ENCODE results near the gene ZNF23.

Gene ZNF23

GRCh38 chr16:71429581-71429980, 32.5 kb downstream of the ZNF23 start:
- Histone ChIP-seq H3K9me3 (ENCODE audit: control insufficient read depth, low read length) (no peaks in the 10 kb centered on the region), H3K36me3 (ENCODE audit: control insufficient read depth, insufficient read depth, low read length) (no peaks in the 10 kb centered on the region), H3K4me1 (ENCODE audit: control insufficient read depth, insufficient read depth, low read length) (no peaks in the 10 kb centered on the region), H3K27ac (ENCODE audit: insufficient read depth, low read depth, low read length, poor library complexity, severe bottlenecking) (no peak overlapping the region), H3K4me3 (ENCODE audit: insufficient read depth, low read depth, low read length) (no peak overlapping the region), H3K27me3 (ENCODE audit: control insufficient read depth, insufficient read depth, low read length, poor library complexity, severe bottlenecking) (peaks cover 36% of the 10 kb centered on the region)
- WGBS, 2 experiments, result 78 to 85% methylated on average over 3 of the region's 3 CpGs

GRCh38 chr16:71428883-71429282, 33.2 kb downstream of the ZNF23 start:
- WGBS, 2 experiments, result 90 to 91% methylated on average over 2 of the region's 2 CpGs
- Histone ChIP-seq H3K36me3 (ENCODE audit: control insufficient read depth, insufficient read depth, low read length) (no peaks in the 10 kb centered on the region), H3K4me3 (ENCODE audit: insufficient read depth, low read depth, low read length) (no peak overlapping the region), H3K9me3 (ENCODE audit: control insufficient read depth, low read length) (no peaks in the 10 kb centered on the region), H3K27ac (ENCODE audit: insufficient read depth, low read depth, low read length, poor library complexity, severe bottlenecking) (no peak overlapping the region), H3K27me3 (ENCODE audit: control insufficient read depth, insufficient read depth, low read length, poor library complexity, severe bottlenecking) (peaks cover 42% of the 10 kb centered on the region), H3K4me1 (ENCODE audit: control insufficient read depth, insufficient read depth, low read length) (no peaks in the 10 kb centered on the region)

DNA sequence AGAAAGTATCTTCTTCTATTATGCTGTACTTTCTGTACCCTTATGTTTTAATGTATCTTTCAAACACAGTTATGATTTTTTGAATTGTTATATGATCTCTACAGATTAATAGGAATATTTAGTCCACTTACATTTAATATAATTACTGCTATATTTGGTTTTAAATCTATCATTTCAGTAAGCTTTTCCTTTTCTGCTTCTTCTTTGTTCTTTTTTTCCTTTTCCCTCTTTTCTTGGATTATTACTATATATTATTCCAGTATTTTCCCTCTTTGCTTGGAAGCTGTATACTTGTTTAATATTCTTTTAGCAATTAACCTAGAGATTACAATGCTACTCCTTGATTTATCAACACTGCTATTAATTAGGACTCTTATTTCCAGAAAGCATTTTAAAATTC, 33.7 kb downstream of the ZNF23 start:
- Histone ChIP-seq H3K4me3 (ENCODE audit: insufficient read depth, low read depth, low read length) (no peak overlapping the region), H3K27me3 (ENCODE audit: control insufficient read depth, insufficient read depth, low read length, poor library complexity, severe bottlenecking) (peaks cover 42% of the 10 kb centered on the region), H3K9me3 (ENCODE audit: control insufficient read depth, low read length) (no peaks in the 10 kb centered on the region), H3K36me3 (ENCODE audit: control insufficient read depth, insufficient read depth, low read length) (no peaks in the 10 kb centered on the region), H3K4me1 (ENCODE audit: control insufficient read depth, insufficient read depth, low read length) (no peaks in the 10 kb centered on the region), H3K27ac (ENCODE audit: insufficient read depth, low read depth, low read length, poor library complexity, severe bottlenecking) (no peak overlapping the region)

DNA sequence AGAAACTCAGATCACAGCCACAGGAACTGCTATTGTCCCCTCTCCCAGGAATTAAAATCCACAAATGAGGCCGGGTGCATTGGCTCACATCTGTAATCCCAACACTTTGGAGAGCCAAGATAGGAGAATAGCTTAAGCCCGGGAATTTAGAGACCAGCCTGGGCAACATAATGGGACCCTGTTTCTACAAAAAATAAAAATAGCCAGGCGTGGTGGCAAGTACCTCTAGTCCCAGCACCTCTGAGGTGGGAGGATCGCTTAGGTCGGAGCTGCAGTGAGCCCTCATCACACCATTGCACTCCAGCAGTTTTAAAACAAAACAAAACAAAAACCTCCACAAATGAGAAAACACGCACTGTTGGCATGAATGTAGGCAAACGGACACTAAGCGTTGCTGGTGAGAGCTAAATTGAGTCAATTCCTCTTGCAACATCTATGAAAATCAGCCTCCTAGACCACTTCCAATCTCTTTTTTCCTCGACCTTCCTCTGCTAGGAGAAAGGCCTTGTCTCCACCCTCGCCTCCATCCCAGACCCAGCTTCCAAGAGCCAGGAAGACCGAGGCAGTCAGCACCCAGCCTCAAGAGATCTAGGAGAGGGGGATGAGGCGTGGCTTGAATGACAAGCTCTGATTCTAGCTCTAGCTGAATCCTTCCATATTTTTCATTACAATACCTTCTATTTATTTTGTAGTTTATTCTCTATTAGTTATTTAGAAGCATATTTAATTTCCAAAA, 35.0 kb downstream of the ZNF23 start:
- Histone ChIP-seq H3K9me3 (ENCODE audit: control insufficient read depth, low read length) (no peaks in the 10 kb centered on the region), H3K36me3 (ENCODE audit: control insufficient read depth, insufficient read depth, low read length) (no peaks in the 10 kb centered on the region), H3K4me1 (ENCODE audit: control insufficient read depth, insufficient read depth, low read length) (no peaks in the 10 kb centered on the region), H3K27me3 (ENCODE audit: control insufficient read depth, insufficient read depth, low read length, poor library complexity, severe bottlenecking) (peaks cover 42% of the 10 kb centered on the region), H3K4me3 (ENCODE audit: insufficient read depth, low read depth, low read length) (no peak overlapping the region), H3K27ac (ENCODE audit: insufficient read depth, low read depth, low read length, poor library complexity, severe bottlenecking) (no peak overlapping the region)
- 64 to 67% methylated on average over 11 of the region's 12 CpGs for WGBS, 2 experiments

GRCh38 chr16:71426069-71426879, 35.8 kb downstream of the ZNF23 start:
- Histone ChIP-seq H3K9me3 (ENCODE audit: control insufficient read depth, low read length) (no peaks in the 10 kb centered on the region), H3K36me3 (ENCODE audit: control insufficient read depth, insufficient read depth, low read length) (no peaks in the 10 kb centered on the region), H3K4me3 (ENCODE audit: insufficient read depth, low read depth, low read length) (peak overlapping the region; percentile 76), H3K27me3 (ENCODE audit: control insufficient read depth, insufficient read depth, low read length, poor library complexity, severe bottlenecking) (peaks cover 42% of the 10 kb centered on the region), H3K4me1 (ENCODE audit: control insufficient read depth, insufficient read depth, low read length) (no peaks in the 10 kb centered on the region), H3K27ac (ENCODE audit: insufficient read depth, low read depth, low read length, poor library complexity, severe bottlenecking) (no peak overlapping the region)
- WGBS, 2 experiments, result 1% methylated on average over 48 of the region's 48 CpGs

- peaks cover 42% of the 10 kb centered on the region for H3K27me3 ChIP-seq (ENCODE audit: control insufficient read depth, insufficient read depth, low read length, poor library complexity, severe bottlenecking)
- H3K9me3 ChIP-seq (ENCODE audit: control insufficient read depth, low read length), result no peaks in the 10 kb centered on the region
- no peak overlapping the region for H3K27ac ChIP-seq (ENCODE audit: insufficient read depth, low read depth, low read length, poor library complexity, severe bottlenecking)
- WGBS, 2 experiments, result 4 to 5% methylated on average over 18 of the region's 18 CpGs
- H3K36me3 ChIP-seq (ENCODE audit: control insufficient read depth, insufficient read depth, low read length), result no peaks in the 10 kb centered on the region
- peak overlapping the region; percentile 76 for H3K4me3 ChIP-seq (ENCODE audit: insufficient read depth, low read depth, low read length)
- H3K4me1 ChIP-seq (ENCODE audit: control insufficient read depth, insufficient read depth, low read length), result no peaks in the 10 kb centered on the region
Measured at GRCh38 chr16:71425746-71426068, 36.3 kb downstream of the ZNF23 start.

- 77% methylated on average over 6 of the region's 6 CpGs for WGBS, 2 experiments
- no peak overlapping the region for H3K4me3 ChIP-seq (ENCODE audit: insufficient read depth, low read depth, low read length)
- H3K9me3 ChIP-seq (ENCODE audit: control insufficient read depth, low read length), result no peaks in the 10 kb centered on the region
Measured at GRCh38 chr16:71424626-71425025, 37.4 kb downstream of the ZNF23 start.

DNA sequence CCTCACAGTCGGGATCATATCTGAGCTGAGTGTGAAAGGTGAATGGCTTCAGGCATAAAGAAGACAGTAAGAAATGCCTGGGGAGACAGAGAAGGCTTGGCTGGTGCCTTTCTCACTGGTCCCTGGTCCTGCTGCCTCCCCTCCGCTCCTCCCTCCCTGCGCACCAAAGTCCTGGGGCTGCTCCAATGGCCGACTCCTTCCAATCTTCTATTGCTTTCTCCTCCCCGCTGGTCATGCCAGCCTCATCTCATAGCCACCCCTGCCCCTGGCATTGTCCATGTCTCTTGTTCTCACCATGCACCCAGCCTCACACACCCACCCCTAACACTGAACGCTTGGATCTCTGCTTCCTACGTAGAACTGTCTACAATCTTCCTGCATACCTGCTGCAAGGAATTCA, 38.2 kb downstream of the ZNF23 start:
- no peaks in the 10 kb centered on the region for H3K36me3 ChIP-seq (ENCODE audit: control insufficient read depth, insufficient read depth, low read length)
- WGBS, 2 experiments, result 88 to 90% methylated on average over 7 of the region's 7 CpGs
- H3K4me3 ChIP-seq (ENCODE audit: insufficient read depth, low read depth, low read length), result no peak overlapping the region
- H3K27me3 ChIP-seq (ENCODE audit: control insufficient read depth, insufficient read depth, low read length, poor library complexity, severe bottlenecking), result peaks cover 34% of the 10 kb centered on the region
- no peak overlapping the region for H3K27ac ChIP-seq (ENCODE audit: insufficient read depth, low read depth, low read length, poor library complexity, severe bottlenecking)
- no peaks in the 10 kb centered on the region for H3K4me1 ChIP-seq (ENCODE audit: control insufficient read depth, insufficient read depth, low read length)
- no peaks in the 10 kb centered on the region for H3K9me3 ChIP-seq (ENCODE audit: control insufficient read depth, low read length)

More at GRCh38 chr16:71424626-71425025, 37.4 kb downstream of the ZNF23 start:
- Histone ChIP-seq H3K36me3 (ENCODE audit: control insufficient read depth, insufficient read depth, low read length) (no peaks in the 10 kb centered on the region), H3K27me3 (ENCODE audit: control insufficient read depth, insufficient read depth, low read length, poor library complexity, severe bottlenecking) (peaks cover 34% of the 10 kb centered on the region), H3K27ac (ENCODE audit: insufficient read depth, low read depth, low read length, poor library complexity, severe bottlenecking) (no peak overlapping the region), H3K4me1 (ENCODE audit: control insufficient read depth, insufficient read depth, low read length) (no peaks in the 10 kb centered on the region)

GRCh38 chr16:71423016-71423415, 39.0 kb downstream of the ZNF23 start:
- Histone ChIP-seq H3K4me1 (ENCODE audit: control insufficient read depth, insufficient read depth, low read length) (no peaks in the 10 kb centered on the region), H3K27ac (ENCODE audit: insufficient read depth, low read depth, low read length, poor library complexity, severe bottlenecking) (no peak overlapping the region), H3K36me3 (ENCODE audit: control insufficient read depth, insufficient read depth, low read length) (no peaks in the 10 kb centered on the region), H3K27me3 (ENCODE audit: control insufficient read depth, insufficient read depth, low read length, poor library complexity, severe bottlenecking) (peaks cover 34% of the 10 kb centered on the region), H3K9me3 (ENCODE audit: control insufficient read depth, low read length) (no peaks in the 10 kb centered on the region), H3K4me3 (ENCODE audit: insufficient read depth, low read depth, low read length) (no peak overlapping the region)
- WGBS, 2 experiments, result 91 to 94% methylated on average over 2 of the region's 2 CpGs

- WGBS, 2 experiments, result 66 to 73% methylated on average over 4 of the region's 4 CpGs
- Histone ChIP-seq H3K36me3 (ENCODE audit: control insufficient read depth, insufficient read depth, low read length) (no peaks in the 10 kb centered on the region), H3K4me1 (ENCODE audit: control insufficient read depth, insufficient read depth, low read length) (no peaks in the 10 kb centered on the region), H3K4me3 (ENCODE audit: insufficient read depth, low read depth, low read length) (no peak overlapping the region), H3K27ac (ENCODE audit: insufficient read depth, low read depth, low read length, poor library complexity, severe bottlenecking) (no peak overlapping the region), H3K27me3 (ENCODE audit: control insufficient read depth, insufficient read depth, low read length, poor library complexity, severe bottlenecking) (peaks cover 30% of the 10 kb centered on the region), H3K9me3 (ENCODE audit: control insufficient read depth, low read length) (no peaks in the 10 kb centered on the region)
Measured at GRCh38 chr16:71421911-71422310, 40.1 kb downstream of the ZNF23 start.

Data from ectodermal cell (in vitro differentiated cells).